SK-N-SH (cell line): ENCODE data around the gene SMARCA2. TPM values are rescaled to one million over a fixed set of nuclear protein-coding genes. Genes with fewer than 3 reads are reported as not detected.
"Not testable (repeated sequence)": the region's sequence is repeated elsewhere in the genome, so short reads cannot be mapped to it uniquely, and the experiment has no call there.

Experiments used
- CTCF ChIA-PET: fragments of 300-600, 350-600 bp; formaldehyde crosslinking; extraction: SDS; loops from one replicate; lab custom pipeline; 2021; lab: Yijun Ruan, JAX
- POLR2A ChIA-PET: fragments of 350-600 bp; sonication (Branson Sonifier 250); formaldehyde crosslinking; extraction: SDS; loops from one replicate; lab custom pipeline; 2020; ENCODE audit warnings: antibody characterized with exemption, inconsistent platforms; lab: Yijun Ruan, JAX
- DNase-seq: peaks from one replicate; pipeline ENCODE4 v3.0.0; 2012
- H2AFZ ChIP-seq: fragments of 200-600 bp; sonication (generic); 2 replicates; pipeline ENCODE4 v1.8.1; 2016; ENCODE audit warnings: antibody characterized with exemption, mild to moderate bottlenecking, low read depth
- H3F3A ChIP-seq: fragments of 200-600 bp; sonication (generic); replicated peaks from 2 replicates; pipeline ENCODE3; 2016; ENCODE audit warnings: antibody characterized with exemption, mild to moderate bottlenecking; ENCODE audit not compliant: insufficient read depth
- H3K27ac ChIP-seq, 2 experiments: fragments of 200-500 bp in 1 of 2; fragments of 200-600 bp in 1 of 2; sonication (Bioruptor generic) in 1 of 2; sonication (generic), shearing (Covaris generic) in 1 of 2; 2 replicates each; pipeline versions ENCODE4 v1.5.1 to v1.6.1; 2014 to 2016; ENCODE audit warnings: low read depth in 2 of 2, inconsistent platforms in 1 of 2, low read length in 1 of 2, mild to moderate bottlenecking in 1 of 2, mixed read lengths in 1 of 2
- H3K27me3 ChIP-seq: fragments of 200-600 bp; sonication (generic), shearing (Covaris generic); 2 replicates; pipeline ENCODE4 v1.6.1; 2016; ENCODE audit warnings: mixed run types; ENCODE audit not compliant: insufficient read depth
- H3K36me3 ChIP-seq, 2 experiments: fragments of 200-500 bp in 1 of 2; fragments of 200-600 bp in 1 of 2; sonication (Bioruptor generic) in 1 of 2; sonication (generic) in 1 of 2; replicated peaks in 1 of 2; 2 replicates each; pipeline versions ENCODE3 to v1.5.1; 2014 to 2016; ENCODE audit warnings: low read length in 1 of 2, mild to moderate bottlenecking in 1 of 2; ENCODE audit not compliant: insufficient read depth in 2 of 2, control insufficient read depth in 1 of 2
- H3K4me1 ChIP-seq, 2 experiments: fragments of 200-500 bp in 1 of 2; fragments of 200-600 bp in 1 of 2; sonication (Bioruptor generic) in 1 of 2; sonication (generic), shearing (Covaris generic) in 1 of 2; 2 replicates each; pipeline versions ENCODE4 v1.5.1 to v1.6.1; 2014 to 2016; ENCODE audit warnings: low read depth in 1 of 2, low read length in 1 of 2, mixed run types in 1 of 2; ENCODE audit not compliant: insufficient read depth in 2 of 2, control insufficient read depth in 1 of 2
- H3K4me2 ChIP-seq: fragments of 200-600 bp; sonication (generic), shearing (Covaris generic); 2 replicates; pipeline ENCODE4 v1.6.1; 2017; ENCODE audit warnings: mixed run types
- H3K4me3 ChIP-seq, 2 experiments: fragments of 200-500 bp in 1 of 2; fragments of 200-600 bp in 1 of 2; sonication (Bioruptor generic) in 1 of 2; sonication (generic), shearing (Covaris generic) in 1 of 2; 2 replicates each; pipeline versions ENCODE4 v1.5.1 to v1.8.1; 2014 to 2016; ENCODE audit warnings: low read depth in 2 of 2, inconsistent platforms in 1 of 2, low read length in 1 of 2, mild to moderate bottlenecking in 1 of 2, mixed read lengths in 1 of 2, moderate library complexity in 1 of 2
- H3K79me2 ChIP-seq: fragments of 200-600 bp; sonication (generic); 2 replicates; pipeline ENCODE4 v1.8.1; 2017; ENCODE audit warnings: mild to moderate bottlenecking; ENCODE audit not compliant: insufficient read depth
- H3K9ac ChIP-seq: fragments of 200-600 bp; sonication (generic); 2 replicates; pipeline ENCODE4 v1.6.1; 2017; ENCODE audit warnings: mixed run types
- H3K9me2 ChIP-seq: fragments of 200-600 bp; sonication (generic); 2 replicates; pipeline ENCODE4 v1.6.1; 2017; ENCODE audit warnings: mixed run types
- H3K9me3 ChIP-seq: fragments of 200-600 bp; sonication (generic); 2 replicates; pipeline ENCODE4 v1.6.1; 2017; ENCODE audit warnings: mixed run types, mild to moderate bottlenecking, moderate library complexity
- H4K20me1 ChIP-seq: fragments of 200-600 bp; sonication (generic); 2 replicates; pipeline ENCODE4 v1.6.1; 2017; ENCODE audit warnings: mild to moderate bottlenecking, mixed run types; ENCODE audit not compliant: insufficient read depth
- CHD2 ChIP-seq: fragments of 150-350 bp; IDR thresholded peaks from 2 replicates; pipeline ENCODE4 v1.6.1; 2018; ENCODE audit warnings: low read length; ENCODE audit not compliant: partially characterized antibody
- CTCF ChIP-seq: fragments of 200-600 bp; sonication (generic); IDR thresholded peaks from 2 replicates; pipeline ENCODE4 v1.6.1; 2017; ENCODE audit warnings: antibody characterized with exemption, mild to moderate bottlenecking, moderate library complexity
- ELF1 ChIP-seq: IDR thresholded peaks from 2 replicates; pipeline ENCODE4 v1.4.0; 2012
- EZH2phosphoT487 ChIP-seq: fragments of 200-600 bp; sonication (generic); IDR thresholded peaks from 2 replicates; pipeline ENCODE4 v1.6.1; 2017; ENCODE audit warnings: low read depth, mixed run types, mild to moderate bottlenecking, antibody characterized with exemption, moderate library complexity, borderline replicate concordance
- GABPA ChIP-seq: IDR thresholded peaks from 2 replicates; pipeline ENCODE4 v1.4.0; 2012; ENCODE audit warnings: low read depth, mild to moderate bottlenecking
- GATA2 ChIP-seq: sonication (generic); formaldehyde crosslinking; IDR thresholded peaks from 2 replicates; pipeline ENCODE4 v1.5.0; 2020; ENCODE audit warnings: mild to moderate bottlenecking, missing genetic modification reagents
- MEF2A ChIP-seq: IDR thresholded peaks from 2 replicates; pipeline ENCODE4 v1.4.0; 2012; ENCODE audit warnings: low read depth, borderline replicate concordance
- MXI1 ChIP-seq: IDR thresholded peaks from 2 replicates; pipeline ENCODE4 v1.6.1; 2012; ENCODE audit warnings: mild to moderate bottlenecking, low read depth, low read length, improper control_type of control experiment
- NFIC ChIP-seq: IDR thresholded peaks from 2 replicates; pipeline ENCODE4 v1.4.0; 2012; ENCODE audit warnings: borderline replicate concordance
- NRF1 ChIP-seq: IDR thresholded peaks from 2 replicates; pipeline ENCODE4 v1.6.1; 2012; ENCODE audit warnings: low read depth, mild to moderate bottlenecking, low read length
- RAD21 ChIP-seq: IDR thresholded peaks from 2 replicates; pipeline ENCODE4 v1.6.1; 2012; ENCODE audit warnings: mild to moderate bottlenecking, low read length
- RFX5 ChIP-seq: IDR thresholded peaks from 2 replicates; pipeline ENCODE4 v1.6.1; 2012; ENCODE audit warnings: mild to moderate bottlenecking, improper control_type of control experiment, low read length
- RXRA ChIP-seq: IDR thresholded peaks from 2 replicates; pipeline ENCODE4 v1.4.0; 2012; ENCODE audit warnings: low read depth, mild to moderate bottlenecking, borderline replicate concordance
- SIN3A ChIP-seq: IDR thresholded peaks from 2 replicates; pipeline ENCODE4 v1.6.1; 2012; ENCODE audit warnings: low read depth, mild to moderate bottlenecking, low read length, moderate library complexity, borderline replicate concordance
- SMC3 ChIP-seq: IDR thresholded peaks from 2 replicates; pipeline ENCODE4 v1.6.1; 2012; ENCODE audit warnings: low read depth, low read length, improper control_type of control experiment
- TCF12 ChIP-seq: IDR thresholded peaks from 2 replicates; pipeline ENCODE4 v1.4.0; 2012
- TEAD4 ChIP-seq: IDR thresholded peaks from 2 replicates; pipeline ENCODE4 v1.4.0; 2012; ENCODE audit warnings: mild to moderate bottlenecking, borderline replicate concordance; ENCODE audit not compliant: insufficient read depth
- WGBS: methylation state at CpG from one replicate; pipeline ENCODE4 v1.1.6; 2017; ENCODE audit warnings: low lambda C conversion rate; 5-methylcytosine and 5-hydroxymethylcytosine counted together
- polyA plus RNA-seq, 3 experiments: library from polyadenylated mRNA; depleted of rRNA; stranded (reverse); fragments of >200 nt; gene quantifications; 2 replicates each; pipeline ENCODE4 v1.2.3, GENCODE V29; 2012

The SMARCA2 gene
- polyA plus RNA-seq, 1 of the 3 experiments (the other 2 are of a cell fraction), result 17.4 TPM

- no peak for TF ChIP-seq GATA2 (CRISPR knock-in tag)
- no peak for TF ChIP-seq SIN3A
- no peak for TF ChIP-seq ELF1
- no peak for TF ChIP-seq RXRA
- TF ChIP-seq TCF12, result no peak
- no peak for TF ChIP-seq NRF1
- TF ChIP-seq RFX5, result no peak
- no peak for TF ChIP-seq TEAD4
- H3K4me3 ChIP-seq, result no peak overlapping the region
- H3K4me1 ChIP-seq, result no peaks in the 10 kb centered on the region
- no peaks in the 10 kb centered on the region for H3K79me2 ChIP-seq
- H3K27me3 ChIP-seq, result no peaks in the 10 kb centered on the region
- no peaks in the 10 kb centered on the region for H3K9me3 ChIP-seq
- no peaks in the 10 kb centered on the region for H3K9me2 ChIP-seq
- H4K20me1 ChIP-seq, result no peaks in the 10 kb centered on the region
- H3K27ac ChIP-seq, result no peak overlapping the region
- no peaks in the 10 kb centered on the region for H3K36me3 ChIP-seq
- H2AFZ ChIP-seq, result no peak overlapping the region
- no peaks in the 10 kb centered on the region for H3F3A ChIP-seq
- H3K9ac ChIP-seq, result no peak overlapping the region
- ChIA-PET POLR2A (no interaction called here), CTCF (interaction anchor here (0.6 to 3.6 kb wide), 11 partner anchors 8 to 658 kb away, joined by 3 to 18 read pairs (median 3); no protein-coding TSS in a partner anchor)
- DNase-seq, result no peak
- no peak overlapping the region for H3K4me2 ChIP-seq
- WGBS, result 75% methylated on average over 3 of the region's 3 CpGs
Observed at GRCh38 chr9:2145746-2146145, 130.6 kb downstream of the SMARCA2 start.

- not testable (repeated sequence) for H3K4me3 ChIP-seq, H4K20me1 ChIP-seq, H3K9ac ChIP-seq, H3K4me1 ChIP-seq, H3K4me2 ChIP-seq, H3K27me3 ChIP-seq, H3K9me3 ChIP-seq, H3K9me2 ChIP-seq, H3F3A ChIP-seq, H3K36me3 ChIP-seq, H3K27ac ChIP-seq, H3K79me2 ChIP-seq, H2AFZ ChIP-seq, DNase-seq
- TF ChIP-seq MXI1 (peak; percentile 35; the same call in 1 of the 2 replicates), SMC3 (peak; percentile 49), RAD21 (peak; percentile 65), CTCF (peak; percentile 47)
- POLR2A ChIA-PET, result interaction anchor here (1.4 kb wide), 1 partner anchor 697 kb away, joined by 3 read pairs; the partner anchor contains the start of gene PUM3
- CTCF ChIA-PET, result interaction anchor here (0.6 to 3.6 kb wide), 16 partner anchors 9 to 661 kb away, joined by 3 to 18 read pairs (median 3); no protein-coding TSS in a partner anchor
Observed at GRCh38 chr9:2146700-2147099, 131.6 kb downstream of the SMARCA2 start.

GRCh38 chr9:2150338-2150737 lies 135.2 kb downstream of the SMARCA2 start:
- no peak for DNase-seq
- Histone ChIP-seq H4K20me1 (no peaks in the 10 kb centered on the region), H3K36me3 (no peaks in the 10 kb centered on the region), H3K27me3 (no peaks in the 10 kb centered on the region), H3K4me2 (no peak overlapping the region), H3K9me2 (no peaks in the 10 kb centered on the region), H3F3A (no peaks in the 10 kb centered on the region), H3K27ac (no peak overlapping the region), H3K79me2 (no peaks in the 10 kb centered on the region), H3K9me3 (no peaks in the 10 kb centered on the region), H3K4me1 (no peaks in the 10 kb centered on the region), H2AFZ (no peak overlapping the region), H3K9ac (no peak overlapping the region), H3K4me3 (no peak overlapping the region)
- ChIA-PET CTCF (no interaction called here), POLR2A (no interaction called here)
- TF ChIP-seq NFIC (no peak), EZH2phosphoT487 (no peak), MEF2A (no peak), ELF1 (no peak), CHD2 (no peak), GABPA (no peak), SMC3 (no peak), TEAD4 (no peak)
- 96% methylated on average over 5 of the region's 5 CpGs for WGBS
